RWPE1 (cell line): ENCODE data around the gene VSX1.

Experiments used
- CTCF ChIA-PET: fragments of 350-600 bp; sonication (Branson Sonifier 250); formaldehyde crosslinking; extraction: SDS; loops from one replicate; lab custom pipeline; 2021; lab: Yijun Ruan, JAX
- POLR2A ChIA-PET: fragments of 400-600 bp; formaldehyde crosslinking; extraction: SDS; loops from one replicate; lab custom pipeline; 2020; ENCODE audit warnings: antibody characterized with exemption; ENCODE audit not compliant: low non-redundant PET; lab: Yijun Ruan, JAX
- DNase-seq: peaks from one replicate; pipeline ENCODE4 v3.0.0; 2012; ENCODE audit warnings: low spot score
- H3K27ac ChIP-seq: fragments of 450-650 bp; 2 replicates; pipeline ENCODE4 v1.5.1; 2017
- TF ChIP-seq, protein P1 (sequence below): fragments of 450-650 bp; conservative IDR thresholded peaks from 2 replicates; pipeline ENCODE4 v1.5.1; 2017; ENCODE audit warnings: low read depth, mild to moderate bottlenecking

The VSX1 gene

DNA sequence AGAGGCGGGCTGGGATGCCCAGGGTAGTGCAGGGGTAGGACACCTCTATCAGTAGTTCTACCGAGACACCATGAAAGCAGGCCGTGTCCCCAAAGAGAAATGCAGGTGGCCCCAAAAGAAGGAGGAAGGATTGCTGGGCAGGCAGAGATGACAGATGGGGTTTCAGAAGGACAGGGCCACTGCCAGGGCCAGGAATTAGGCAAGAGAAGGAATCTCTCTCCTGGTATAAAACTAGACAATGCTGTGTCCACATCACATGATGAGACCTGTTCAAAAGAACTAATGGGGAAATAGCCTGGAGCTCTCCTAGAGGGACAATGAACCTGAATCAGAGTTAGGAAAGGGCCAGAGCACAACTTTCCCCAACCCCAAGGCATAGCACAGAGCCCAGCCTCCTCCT is 21.6 kb upstream of the VSX1 start:
- DNase-seq = no peak
- ChIA-PET CTCF (no interaction called here), POLR2A (no interaction called here)
- TF ChIP-seq, protein P1, sequence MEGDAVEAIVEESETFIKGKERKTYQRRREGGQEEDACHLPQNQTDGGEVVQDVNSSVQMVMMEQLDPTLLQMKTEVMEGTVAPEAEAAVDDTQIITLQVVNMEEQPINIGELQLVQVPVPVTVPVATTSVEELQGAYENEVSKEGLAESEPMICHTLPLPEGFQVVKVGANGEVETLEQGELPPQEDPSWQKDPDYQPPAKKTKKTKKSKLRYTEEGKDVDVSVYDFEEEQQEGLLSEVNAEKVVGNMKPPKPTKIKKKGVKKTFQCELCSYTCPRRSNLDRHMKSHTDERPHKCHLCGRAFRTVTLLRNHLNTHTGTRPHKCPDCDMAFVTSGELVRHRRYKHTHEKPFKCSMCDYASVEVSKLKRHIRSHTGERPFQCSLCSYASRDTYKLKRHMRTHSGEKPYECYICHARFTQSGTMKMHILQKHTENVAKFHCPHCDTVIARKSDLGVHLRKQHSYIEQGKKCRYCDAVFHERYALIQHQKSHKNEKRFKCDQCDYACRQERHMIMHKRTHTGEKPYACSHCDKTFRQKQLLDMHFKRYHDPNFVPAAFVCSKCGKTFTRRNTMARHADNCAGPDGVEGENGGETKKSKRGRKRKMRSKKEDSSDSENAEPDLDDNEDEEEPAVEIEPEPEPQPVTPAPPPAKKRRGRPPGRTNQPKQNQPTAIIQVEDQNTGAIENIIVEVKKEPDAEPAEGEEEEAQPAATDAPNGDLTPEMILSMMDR = no peak
- H3K27ac ChIP-seq = no peak overlapping the region

DNA sequence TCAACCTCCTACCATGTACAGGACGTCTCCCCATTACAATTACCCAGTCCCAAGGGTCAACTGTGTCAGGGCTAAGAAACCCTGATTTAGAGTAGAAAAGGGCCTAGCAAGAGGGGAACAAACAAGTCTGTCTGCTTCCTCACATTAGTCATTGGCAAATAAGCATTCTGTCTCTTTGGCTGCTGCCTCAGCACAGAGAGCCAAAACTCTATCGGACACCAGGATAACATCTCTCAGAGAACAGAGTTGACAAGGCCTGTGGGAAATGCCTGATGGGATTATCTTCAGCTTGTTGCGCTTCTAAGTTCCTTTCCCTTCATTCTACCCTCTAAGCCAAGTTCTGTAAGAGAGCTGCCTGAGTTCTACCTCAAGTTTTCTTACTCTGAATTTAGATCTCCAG is 19.0 kb upstream of the VSX1 start:
- ChIA-PET POLR2A (no interaction called here), CTCF (no interaction called here)
- TF ChIP-seq, protein P1 = no peak
- DNase-seq = no peak
- H3K27ac ChIP-seq = no peak overlapping the region

DNA sequence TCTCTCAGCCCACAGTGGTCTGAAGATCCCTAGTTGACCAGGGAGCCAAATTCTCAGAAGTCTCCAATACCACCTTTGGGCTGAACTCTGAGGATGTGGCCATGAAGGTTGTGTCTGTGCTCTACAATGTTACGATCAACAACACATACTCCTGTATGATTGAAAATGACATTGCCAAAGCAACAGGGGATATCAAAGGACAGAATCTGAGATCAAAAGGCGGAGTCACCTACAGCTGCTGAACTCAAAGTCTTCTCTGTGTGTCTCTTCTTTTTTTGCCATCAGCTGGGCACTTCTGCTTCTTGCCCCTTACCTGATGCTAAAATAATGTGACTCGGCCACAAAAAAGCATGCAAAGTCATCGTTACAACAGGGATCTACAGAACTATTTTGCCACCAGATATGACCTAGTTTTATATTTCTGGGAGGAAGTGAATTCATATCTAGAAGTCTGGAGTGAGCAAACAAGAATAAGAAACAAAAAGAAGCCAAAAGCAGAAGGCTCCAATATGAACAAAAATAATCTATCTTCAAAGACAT is 17.7 kb upstream of the VSX1 start:
- ChIA-PET CTCF (no interaction called here), POLR2A (no interaction called here)
- TF ChIP-seq, protein P1 = no peak
- DNase-seq = no peak
- H3K27ac ChIP-seq = no peak overlapping the region

DNA sequence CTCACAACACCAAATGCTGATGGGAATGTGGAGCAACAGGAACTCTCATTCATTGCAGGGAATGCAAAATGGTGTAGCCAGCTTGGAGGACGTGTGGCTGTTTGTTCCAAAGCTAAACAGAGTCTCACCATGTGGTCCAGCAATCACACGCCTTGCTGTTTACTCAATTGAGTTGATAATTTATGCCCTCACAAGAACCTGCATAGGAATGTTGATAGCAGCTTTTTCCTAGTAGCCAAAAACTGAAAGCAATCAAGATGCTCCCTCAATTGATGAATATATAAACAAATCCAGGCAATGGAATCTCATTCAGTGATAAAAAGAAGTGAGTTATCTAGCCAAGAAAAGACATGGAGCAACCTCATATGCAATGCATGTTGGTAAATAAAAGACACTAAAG is 15.6 kb upstream of the VSX1 start:
- H3K27ac ChIP-seq = no peak overlapping the region
- TF ChIP-seq, protein P1 = no peak
- ChIA-PET CTCF (no interaction called here), POLR2A (no interaction called here)
- no peak for DNase-seq

DNA sequence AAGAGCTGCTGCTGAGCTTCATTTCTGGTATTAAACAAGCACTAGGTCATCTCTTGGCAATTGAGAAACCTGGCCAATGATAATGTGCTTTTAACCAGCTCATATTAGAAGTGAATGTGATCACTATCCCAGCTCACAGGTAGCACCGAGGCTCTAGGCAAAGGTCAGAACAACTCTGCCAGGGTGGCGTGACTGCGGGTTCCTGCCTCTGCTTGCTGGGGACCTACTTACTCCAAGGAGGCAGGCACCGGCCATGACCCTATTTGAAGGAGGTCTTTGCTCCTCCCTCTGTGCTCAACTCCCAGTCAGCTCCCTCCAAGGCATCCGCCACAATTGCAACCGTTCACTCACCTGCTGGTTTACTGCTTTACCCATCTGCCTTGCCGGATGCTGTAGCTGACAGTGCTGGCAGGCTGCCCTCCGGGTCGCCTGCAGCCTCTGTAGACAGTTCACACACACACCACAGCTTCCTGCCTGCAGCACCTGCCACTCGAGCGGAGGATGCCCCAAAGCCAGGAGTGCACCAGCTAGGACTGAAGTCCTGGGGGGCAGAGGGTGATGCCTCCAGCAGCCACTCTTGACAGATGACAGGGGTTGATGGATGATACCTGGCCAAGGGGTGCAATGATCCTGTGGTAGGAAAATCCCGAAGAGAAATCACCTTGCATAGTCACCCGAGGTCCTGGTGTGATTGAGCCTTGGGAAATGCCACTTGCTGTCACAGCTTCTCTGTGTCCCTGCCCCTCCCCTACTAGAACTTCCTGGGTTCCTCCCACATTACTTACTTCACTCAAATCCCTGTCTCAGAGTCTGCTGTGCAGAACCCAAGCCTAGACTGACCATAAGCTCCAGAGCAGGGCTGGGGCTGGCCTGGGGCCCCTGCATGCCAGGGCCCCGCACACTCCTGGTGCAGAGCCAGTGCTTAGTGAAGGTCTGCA is 8.8 kb upstream of the VSX1 start:
- CTCF ChIA-PET = interaction anchor here (0.9 kb wide), 1 partner anchor 25 kb away, joined by 3 read pairs; no protein-coding TSS in a partner anchor
- POLR2A ChIA-PET = no interaction called here
- DNase-seq = no peak
- TF ChIP-seq, protein P1 = no peak
- no peak overlapping the region for H3K27ac ChIP-seq

DNA sequence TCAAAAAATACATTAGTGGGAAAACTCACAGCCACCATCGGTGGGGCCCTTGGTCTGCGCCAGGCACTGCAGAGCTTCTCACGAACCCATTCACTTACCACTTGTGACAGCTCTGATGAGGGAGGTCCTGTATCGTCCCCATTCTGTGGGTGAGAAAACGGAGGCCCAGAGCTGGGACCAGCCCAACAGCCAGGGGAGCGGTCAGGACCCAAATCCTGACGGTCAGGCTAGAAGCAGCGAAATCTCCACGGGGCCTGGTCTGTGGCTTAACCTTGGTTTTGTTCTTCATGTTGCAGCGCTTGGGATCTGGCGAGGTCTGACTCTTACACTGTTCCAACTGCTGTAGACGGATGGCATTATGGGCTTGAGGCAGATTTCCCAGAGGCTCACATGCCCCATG is 7.7 kb upstream of the VSX1 start:
- no peak for DNase-seq
- CTCF ChIA-PET = no interaction called here
- H3K27ac ChIP-seq = no peak overlapping the region
- TF ChIP-seq, protein P1 = no peak
- POLR2A ChIA-PET = no interaction called here
